GM12875 (cell line): ENCODE data around the gene ABTB2.

Experiments used
- H3K4me3 ChIP-seq: one replicate; pipeline ENCODE4 v1.5.1; 2011; ENCODE audit warnings: low read depth, low read length, control low read depth
- CTCF ChIP-seq: IDR thresholded peaks from 2 replicates; pipeline ENCODE4 v1.5.1; 2011; ENCODE audit warnings: low read depth, mild to moderate bottlenecking, control low read depth, inconsistent platforms, low read length, moderate library complexity, borderline replicate concordance; ENCODE audit not compliant: insufficient read depth

ABTB2 gene

GRCh38 chr11:34194576-34195335 is 163.1 kb downstream of the ABTB2 start:
- H3K4me3 ChIP-seq, result no peak overlapping the region
- no peak for TF ChIP-seq CTCF

GRCh38 chr11:34192481-34193401 is 165.1 kb downstream of the ABTB2 start:
- no peak overlapping the region for H3K4me3 ChIP-seq
- TF ChIP-seq CTCF, result no peak

GRCh38 chr11:34191578-34191977 is 166.2 kb downstream of the ABTB2 start:
- no peak for TF ChIP-seq CTCF
- H3K4me3 ChIP-seq, result no peak overlapping the region

GRCh38 chr11:34190192-34191139 is 167.3 kb downstream of the ABTB2 start:
- no peak for TF ChIP-seq CTCF
- no peak overlapping the region for H3K4me3 ChIP-seq

GRCh38 chr11:34189191-34189590 is 168.6 kb downstream of the ABTB2 start:
- H3K4me3 ChIP-seq, result no peak overlapping the region
- TF ChIP-seq CTCF, result no peak

GRCh38 chr11:34188181-34188580 is 169.6 kb downstream of the ABTB2 start:
- TF ChIP-seq CTCF, result no peak
- no peak overlapping the region for H3K4me3 ChIP-seq
